ENCODE results near the gene SERPINA1. TPM values are rescaled to one million over a fixed set of nuclear protein-coding genes. Genes with fewer than 3 reads are reported as not detected.

The SERPINA1 gene
- total RNA-seq, 1 experiment from 2014 or later: 150 TPM

GRCh38 chr14:94395282-94395887 lies 7.0 kb upstream of the SERPINA1 start:
- no peak overlapping the region for H3K4me3 ChIP-seq (ENCODE audit: low read depth, low read length)
- no TSS peak for BruUV-seq (replicated peaks)
- intact Hi-C loops (cut with micrococcal nuclease; ENCODE audit: unreplicated experiment): no loop called here
- Mint-ChIP-seq H3K27ac (ENCODE audit: unreplicated experiment) (peak overlapping the region; percentile 87), H3K9me3 (ENCODE audit: unreplicated experiment) (no peaks in the 10 kb centered on the region), H3K4me1 (ENCODE audit: low read depth, unreplicated experiment) (peaks cover 31% of the 10 kb centered on the region), H3K4me3 (ENCODE audit: unreplicated experiment) (no peak overlapping the region), H3K36me3 (ENCODE audit: insufficient read depth, unreplicated experiment) (no peaks in the 10 kb centered on the region), H3K27me3 (ENCODE audit: insufficient read depth, unreplicated experiment) (no peaks in the 10 kb centered on the region)
- DNase-seq: no peak
- H3K27me3 ChIP-seq (replicated peaks; ENCODE audit: control insufficient read depth, insufficient read depth, low read length): no peaks in the 10 kb centered on the region
- H3K4me1 ChIP-seq: peaks cover 41% of the 10 kb centered on the region
- CTCF ChIA-PET: no interaction called here
- POLR2A ChIA-PET: no interaction called here
- H3K9me3 ChIP-seq: no peaks in the 10 kb centered on the region
- no peak for TF ChIP-seq CTCF (IDR thresholded peaks at IDR 0.05; ENCODE audit: insufficient read depth in 1 of 2, low read depth in 1 of 2, low read length in 1 of 2, severe bottlenecking in 1 of 2, unreplicated experiment in 1 of 2)
- H3K36me3 ChIP-seq (ENCODE audit: control insufficient read depth, insufficient read depth, low read length): no peaks in the 10 kb centered on the region

GRCh38 chr14:94394581-94395207 lies 6.3 kb upstream of the SERPINA1 start:
- Histone ChIP-seq H3K9me3 (no peaks in the 10 kb centered on the region), H3K27me3 (replicated peaks; ENCODE audit: control insufficient read depth, insufficient read depth, low read length) (no peaks in the 10 kb centered on the region), H3K36me3 (ENCODE audit: control insufficient read depth, insufficient read depth, low read length) (no peaks in the 10 kb centered on the region), H3K4me1 (peaks cover 36% of the 10 kb centered on the region), H3K4me3 (ENCODE audit: low read depth, low read length) (no peak overlapping the region)
- H3K9me3 Mint-ChIP-seq (ENCODE audit: unreplicated experiment): no peaks in the 10 kb centered on the region
- no peaks in the 10 kb centered on the region for H3K36me3 Mint-ChIP-seq (ENCODE audit: insufficient read depth, unreplicated experiment)
- H3K27ac Mint-ChIP-seq (ENCODE audit: unreplicated experiment): no peak overlapping the region
- no peak for DNase-seq
- CTCF ChIA-PET: no interaction called here
- H3K27me3 Mint-ChIP-seq (ENCODE audit: insufficient read depth, unreplicated experiment): no peaks in the 10 kb centered on the region
- no TSS peak for BruUV-seq (replicated peaks)
- POLR2A ChIA-PET: no interaction called here
- no peak overlapping the region for H3K4me3 Mint-ChIP-seq (ENCODE audit: unreplicated experiment)
- no peak for TF ChIP-seq CTCF (IDR thresholded peaks at IDR 0.05; ENCODE audit: insufficient read depth in 1 of 2, low read depth in 1 of 2, low read length in 1 of 2, severe bottlenecking in 1 of 2, unreplicated experiment in 1 of 2)
- H3K4me1 Mint-ChIP-seq (ENCODE audit: low read depth, unreplicated experiment): peaks cover 31% of the 10 kb centered on the region
- intact Hi-C loops (cut with micrococcal nuclease; ENCODE audit: unreplicated experiment): no loop called here

- Mint-ChIP-seq H3K27ac (ENCODE audit: unreplicated experiment) (no peak overlapping the region), H3K36me3 (ENCODE audit: insufficient read depth, unreplicated experiment) (no peaks in the 10 kb centered on the region), H3K27me3 (ENCODE audit: insufficient read depth, unreplicated experiment) (no peaks in the 10 kb centered on the region), H3K9me3 (ENCODE audit: unreplicated experiment) (no peaks in the 10 kb centered on the region), H3K4me3 (ENCODE audit: unreplicated experiment) (no peak overlapping the region), H3K4me1 (ENCODE audit: low read depth, unreplicated experiment) (peaks cover 31% of the 10 kb centered on the region)
- no TSS peak for BruUV-seq (replicated peaks)
- no peak overlapping the region for H3K4me3 ChIP-seq (ENCODE audit: low read depth, low read length)
- ChIA-PET CTCF (no interaction called here), POLR2A (no interaction called here)
- H3K27me3 ChIP-seq (replicated peaks; ENCODE audit: control insufficient read depth, insufficient read depth, low read length): no peaks in the 10 kb centered on the region
- DNase-seq: no peak
- intact Hi-C loops (cut with micrococcal nuclease; ENCODE audit: unreplicated experiment): no loop called here
- peaks cover 39% of the 10 kb centered on the region for H3K4me1 ChIP-seq
- no peak for TF ChIP-seq CTCF (IDR thresholded peaks at IDR 0.05; ENCODE audit: insufficient read depth in 1 of 2, low read depth in 1 of 2, low read length in 1 of 2, severe bottlenecking in 1 of 2, unreplicated experiment in 1 of 2)
- H3K36me3 ChIP-seq (ENCODE audit: control insufficient read depth, insufficient read depth, low read length): no peaks in the 10 kb centered on the region
- no peaks in the 10 kb centered on the region for H3K9me3 ChIP-seq
These were observed 5.7 kb upstream of the SERPINA1 start for GRCh38 chr14:94394025-94394493.

All from Caco-2 (cell line).